Measurements from ENCODE around the gene RRP9.

DNA sequence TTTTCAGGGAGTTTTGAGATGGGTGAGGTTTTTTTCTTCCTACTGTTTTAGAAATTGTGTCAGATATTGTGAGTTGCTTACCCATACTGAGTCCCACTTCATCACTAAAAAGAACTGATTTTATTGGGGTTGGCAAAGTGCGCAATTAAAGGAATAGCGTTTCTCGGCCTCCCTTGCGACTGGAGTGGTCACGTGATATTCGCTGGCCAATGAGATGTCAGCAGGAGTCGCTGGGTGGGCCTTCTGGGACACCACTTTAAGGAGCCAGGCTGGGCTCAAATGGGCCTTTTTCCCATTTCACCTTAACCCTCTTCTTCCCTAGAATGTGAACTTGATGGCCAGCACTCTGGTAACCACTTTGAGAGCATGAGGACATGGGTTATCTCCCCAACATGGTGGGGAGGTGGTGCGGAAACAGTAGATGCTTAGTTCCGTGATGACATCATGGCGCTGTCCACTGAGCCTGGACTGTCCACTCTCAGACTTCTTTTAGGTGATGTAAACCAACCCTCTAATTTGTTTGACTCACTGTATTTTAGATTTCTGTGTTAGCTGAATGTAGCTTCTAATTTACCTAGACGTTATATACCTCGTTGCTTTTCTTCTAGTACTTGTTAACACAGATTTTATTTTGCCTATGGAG is 53.1 kb downstream of the RRP9 start:
- TF ChIP-seq, protein P1, sequence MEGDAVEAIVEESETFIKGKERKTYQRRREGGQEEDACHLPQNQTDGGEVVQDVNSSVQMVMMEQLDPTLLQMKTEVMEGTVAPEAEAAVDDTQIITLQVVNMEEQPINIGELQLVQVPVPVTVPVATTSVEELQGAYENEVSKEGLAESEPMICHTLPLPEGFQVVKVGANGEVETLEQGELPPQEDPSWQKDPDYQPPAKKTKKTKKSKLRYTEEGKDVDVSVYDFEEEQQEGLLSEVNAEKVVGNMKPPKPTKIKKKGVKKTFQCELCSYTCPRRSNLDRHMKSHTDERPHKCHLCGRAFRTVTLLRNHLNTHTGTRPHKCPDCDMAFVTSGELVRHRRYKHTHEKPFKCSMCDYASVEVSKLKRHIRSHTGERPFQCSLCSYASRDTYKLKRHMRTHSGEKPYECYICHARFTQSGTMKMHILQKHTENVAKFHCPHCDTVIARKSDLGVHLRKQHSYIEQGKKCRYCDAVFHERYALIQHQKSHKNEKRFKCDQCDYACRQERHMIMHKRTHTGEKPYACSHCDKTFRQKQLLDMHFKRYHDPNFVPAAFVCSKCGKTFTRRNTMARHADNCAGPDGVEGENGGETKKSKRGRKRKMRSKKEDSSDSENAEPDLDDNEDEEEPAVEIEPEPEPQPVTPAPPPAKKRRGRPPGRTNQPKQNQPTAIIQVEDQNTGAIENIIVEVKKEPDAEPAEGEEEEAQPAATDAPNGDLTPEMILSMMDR (IDR thresholded peaks at IDR 0.05; ENCODE audit: low read depth, low read length, poor library complexity, severe bottlenecking): no peak
- TF ChIP-seq EZH2phosphoT487 (IDR thresholded peaks at IDR 0.05; ENCODE audit: borderline replicate concordance, low read length): no peak
